ENCODE measurements around the gene FYTTD1. TPM values are rescaled to one million over a fixed set of nuclear protein-coding genes. Genes with fewer than 3 reads are reported as not detected.
A peak's percentile ranks its signal among the peaks of the same experiment; 100 is the strongest.

The FYTTD1 gene
- total RNA-seq, 1 experiment from 2014 or later: 75.4 TPM

GRCh38 chr3:197736491-197737318 lies 13.0 kb upstream of the FYTTD1 start, which contains the start of gene RUBCN:
RUBCN (minus strand) TSS chr3:197736904; CDS start chr3:197736719, 185 bp downstream.
- ChIA-PET CTCF (interaction anchor here (0.6 kb wide), 1 partner anchor 949 kb away, joined by 4 read pairs; no protein-coding TSS in a partner anchor), POLR2A (ENCODE audit: unreplicated experiment) (interaction anchor here (0.5 to 0.7 kb wide), 2 partner anchors 18 to 25 kb away, joined by 3 to 7 read pairs; no protein-coding TSS in a partner anchor)
- peak within 1 kb of the TSS; percentile 97 for H3K4me2 ChIP-seq
- peak within 1 kb of the TSS; percentile 94 for H2AFZ ChIP-seq
- H3K4me3 ChIP-seq: peak within 1 kb of the TSS; percentile 73
- H3K79me2 ChIP-seq (ENCODE audit: low read depth): peaks cover 20% of the 10 kb centered on the region
- H3K4me1 ChIP-seq (replicated peaks; ENCODE audit: insufficient read depth): peaks cover 22% of the 10 kb centered on the region
- no peaks in the 10 kb centered on the region for H3K9me2 ChIP-seq (ENCODE audit: insufficient read depth)
- H3F3A ChIP-seq (ENCODE audit: insufficient read depth, low read depth): peaks cover 13% of the 10 kb centered on the region
- no peaks in the 10 kb centered on the region for H3K9me3 ChIP-seq (ENCODE audit: insufficient read depth, low read depth)
- no peaks in the 10 kb centered on the region for H3K36me3 ChIP-seq (ENCODE audit: low read depth)
- DNase-seq: peak; percentile 95 to 99
- TF ChIP-seq CTCF (conservative IDR thresholded peaks at IDR 0.05) (no peak), EZH2 (IDR thresholded peaks at IDR 0.05; ENCODE audit: low read depth) (no peak)
- H3K27me3 ChIP-seq (ENCODE audit: insufficient read depth, low read depth): no peaks in the 10 kb centered on the region
- H3K27ac ChIP-seq: peak within 1 kb of the TSS; percentile 79
- H4K20me1 ChIP-seq (ENCODE audit: insufficient read depth): no peaks in the 10 kb centered on the region
- intact Hi-C loops (cut with micrococcal nuclease; ENCODE audit: unreplicated experiment): loop anchor here (1.0 kb wide), 2 partner anchors 13 to 24 kb away; partner anchors contain the start of gene FYTTD1
- no TSS peak for BruUV-seq (replicated peaks)

- H4K20me1 ChIP-seq (ENCODE audit: insufficient read depth): no peaks in the 10 kb centered on the region
- intact Hi-C loops (cut with micrococcal nuclease; ENCODE audit: unreplicated experiment): loop anchor here (1.0 kb wide), 1 partner anchor 12 kb away; the partner anchor contains the start of gene FYTTD1
- no peak for DNase-seq
- H3K27ac ChIP-seq: peak overlapping the region; percentile 79
- H3K4me1 ChIP-seq (replicated peaks; ENCODE audit: insufficient read depth): peaks cover 22% of the 10 kb centered on the region
- no peaks in the 10 kb centered on the region for H3K36me3 ChIP-seq (ENCODE audit: low read depth)
- H3K9me2 ChIP-seq (ENCODE audit: insufficient read depth): no peaks in the 10 kb centered on the region
- BruUV-seq (replicated peaks): TSS peak; percentile 92
- peaks cover 13% of the 10 kb centered on the region for H3F3A ChIP-seq (ENCODE audit: insufficient read depth, low read depth)
- H2AFZ ChIP-seq: peak overlapping the region; percentile 94
- H3K27me3 ChIP-seq (ENCODE audit: insufficient read depth, low read depth): no peaks in the 10 kb centered on the region
- ChIA-PET CTCF (interaction anchor here (0.6 kb wide), 1 partner anchor 950 kb away, joined by 4 read pairs; no protein-coding TSS in a partner anchor), POLR2A (ENCODE audit: unreplicated experiment) (no interaction called here)
- TF ChIP-seq CTCF (conservative IDR thresholded peaks at IDR 0.05) (no peak), EZH2 (IDR thresholded peaks at IDR 0.05; ENCODE audit: low read depth) (no peak)
- H3K79me2 ChIP-seq (ENCODE audit: low read depth): peaks cover 20% of the 10 kb centered on the region
- peak overlapping the region; percentile 86 for H3K4me2 ChIP-seq
- no peaks in the 10 kb centered on the region for H3K9me3 ChIP-seq (ENCODE audit: insufficient read depth, low read depth)
- H3K4me3 ChIP-seq: peak overlapping the region; percentile 73
Observed at GRCh38 chr3:197737319-197737649, 12.4 kb upstream of the FYTTD1 start.

GRCh38 chr3:197737749-197738462 lies 11.8 kb upstream of the FYTTD1 start:
- Histone ChIP-seq H2AFZ (peak overlapping the region; percentile 94; the same call in 1 of the 2 replicates), H3K4me1 (replicated peaks; ENCODE audit: insufficient read depth) (peaks cover 22% of the 10 kb centered on the region), H3F3A (ENCODE audit: insufficient read depth, low read depth) (peaks cover 13% of the 10 kb centered on the region), H3K27me3 (ENCODE audit: insufficient read depth, low read depth) (no peaks in the 10 kb centered on the region), H3K79me2 (ENCODE audit: low read depth) (peaks cover 20% of the 10 kb centered on the region), H3K27ac (peak overlapping the region; percentile 79), H3K4me2 (peak overlapping the region; percentile 86), H3K9me2 (ENCODE audit: insufficient read depth) (no peaks in the 10 kb centered on the region), H3K4me3 (peak overlapping the region; percentile 73), H3K9me3 (ENCODE audit: insufficient read depth, low read depth) (no peaks in the 10 kb centered on the region), H3K36me3 (ENCODE audit: low read depth) (no peaks in the 10 kb centered on the region), H4K20me1 (ENCODE audit: insufficient read depth) (no peaks in the 10 kb centered on the region)
- no peak for DNase-seq
- CTCF ChIA-PET: no interaction called here
- POLR2A ChIA-PET (ENCODE audit: unreplicated experiment): interaction anchor here (0.7 kb wide), 1 partner anchor 801 kb away, joined by 3 read pairs; no protein-coding TSS in a partner anchor
- no TSS peak for BruUV-seq (replicated peaks)
- TF ChIP-seq CTCF (conservative IDR thresholded peaks at IDR 0.05): no peak
- no peak for TF ChIP-seq EZH2 (IDR thresholded peaks at IDR 0.05; ENCODE audit: low read depth)
- intact Hi-C loops (cut with micrococcal nuclease; ENCODE audit: unreplicated experiment): loop anchor here (1.0 kb wide), 1 partner anchor 11 kb away; the partner anchor contains the start of gene FYTTD1
